Osteoblast (primary cell): ENCODE measurements around the gene AMHR2. TPM values are rescaled to one million over a fixed set of nuclear protein-coding genes. Genes with fewer than 3 reads are reported as not detected.
"Not testable (repeated sequence)": the region's sequence is repeated elsewhere in the genome, so short reads cannot be mapped to it uniquely, and the experiment has no call there.

Experiments
- DNase-seq: peaks from one replicate; pipeline ENCODE4 v3.0.0; 2011; ENCODE audit warnings: low spot score, mixed read lengths; ENCODE audit not compliant: insufficient read length; ENCODE audit errors: missing footprints
- H2AFZ ChIP-seq: 2 replicates; pipeline ENCODE4 v1.6.0; 2011; ENCODE audit warnings: mild to moderate bottlenecking, low read length
- H3K27ac ChIP-seq: 2 replicates; pipeline ENCODE4 v1.5.1; 2011; ENCODE audit warnings: mild to moderate bottlenecking, low read depth, low read length, moderate library complexity
- H3K27me3 ChIP-seq: 2 replicates; pipeline ENCODE4 v1.6.0; 2012; ENCODE audit warnings: mild to moderate bottlenecking, control low read depth, inconsistent platforms, low read length, moderate library complexity; ENCODE audit not compliant: insufficient read depth
- H3K36me3 ChIP-seq: 2 replicates; pipeline ENCODE4 v1.5.1; 2011; ENCODE audit warnings: mild to moderate bottlenecking, low read length, control low read depth, moderate library complexity; ENCODE audit not compliant: insufficient read depth
- H3K4me1 ChIP-seq: 2 replicates; pipeline ENCODE4 v1.5.1; 2011; ENCODE audit warnings: mild to moderate bottlenecking, low read length, control low read depth, moderate library complexity; ENCODE audit not compliant: insufficient read depth
- H3K4me2 ChIP-seq: 2 replicates; pipeline ENCODE4 v1.6.0; 2011; ENCODE audit warnings: mild to moderate bottlenecking, low read length; ENCODE audit not compliant: insufficient read depth
- H3K4me3 ChIP-seq: fragments of 200-600 bp; sonication (generic); 3 replicates; pipeline ENCODE4 v1.5.1; 2012; ENCODE audit warnings: mild to moderate bottlenecking, low read length, inconsistent platforms; ENCODE audit not compliant: insufficient read depth
- H3K79me2 ChIP-seq: 2 replicates; pipeline ENCODE4 v1.6.0; 2012; ENCODE audit warnings: mild to moderate bottlenecking, low read length, control low read depth, inconsistent platforms; ENCODE audit not compliant: insufficient read depth
- H3K9me3 ChIP-seq: 2 replicates; pipeline ENCODE4 v1.5.1; 2011; ENCODE audit warnings: low read depth, low read length, control low read depth
- H4K20me1 ChIP-seq: 2 replicates; pipeline ENCODE4 v1.6.0; 2012; ENCODE audit warnings: mild to moderate bottlenecking, low read length, control low read depth; ENCODE audit not compliant: insufficient read depth
- total RNA-seq: library from RNA; depleted of rRNA; stranded (reverse); fragments of >200 nt; gene quantifications from 2 replicates; pipeline ENCODE4 v1.2.3, GENCODE V29; 2012
- TF ChIP-seq, protein P1 (sequence below): IDR thresholded peaks from 2 replicates; pipeline ENCODE4 v1.5.1; 2011; ENCODE audit warnings: mild to moderate bottlenecking, low read depth, low read length, moderate library complexity; ENCODE audit errors: extremely low read depth

AMHR2 gene
- total RNA-seq, 1 donor = not detected

DNA sequence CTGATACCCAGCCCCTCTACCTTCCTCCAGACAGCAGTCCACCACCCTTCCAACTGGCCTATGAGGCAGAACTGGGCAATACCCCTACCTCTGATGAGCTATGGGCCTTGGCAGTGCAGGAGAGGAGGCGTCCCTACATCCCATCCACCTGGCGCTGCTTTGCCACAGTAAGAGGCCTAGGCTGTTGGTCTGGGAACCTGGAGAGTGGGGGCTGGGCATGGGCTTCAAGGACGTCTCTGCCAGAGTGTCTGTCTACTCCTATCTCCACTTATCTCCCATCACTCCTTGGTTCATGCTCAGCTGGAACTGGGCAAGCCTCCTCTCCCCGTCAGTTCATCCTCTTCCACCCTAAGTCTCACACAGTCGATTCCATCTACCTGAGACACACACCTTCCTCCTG lies 6.5 kb downstream of the AMHR2 start:
- Histone ChIP-seq H3K36me3 (no peaks in the 10 kb centered on the region), H2AFZ (no peak overlapping the region), H3K4me2 (no peak overlapping the region), H3K9me3 (no peaks in the 10 kb centered on the region), H4K20me1 (no peaks in the 10 kb centered on the region), H3K27ac (no peak overlapping the region), H3K4me3 (no peak overlapping the region), H3K4me1 (peaks cover 23% of the 10 kb centered on the region), H3K27me3 (no peaks in the 10 kb centered on the region), H3K79me2 (no peaks in the 10 kb centered on the region)
- DNase-seq = no peak
- TF ChIP-seq, protein P1, sequence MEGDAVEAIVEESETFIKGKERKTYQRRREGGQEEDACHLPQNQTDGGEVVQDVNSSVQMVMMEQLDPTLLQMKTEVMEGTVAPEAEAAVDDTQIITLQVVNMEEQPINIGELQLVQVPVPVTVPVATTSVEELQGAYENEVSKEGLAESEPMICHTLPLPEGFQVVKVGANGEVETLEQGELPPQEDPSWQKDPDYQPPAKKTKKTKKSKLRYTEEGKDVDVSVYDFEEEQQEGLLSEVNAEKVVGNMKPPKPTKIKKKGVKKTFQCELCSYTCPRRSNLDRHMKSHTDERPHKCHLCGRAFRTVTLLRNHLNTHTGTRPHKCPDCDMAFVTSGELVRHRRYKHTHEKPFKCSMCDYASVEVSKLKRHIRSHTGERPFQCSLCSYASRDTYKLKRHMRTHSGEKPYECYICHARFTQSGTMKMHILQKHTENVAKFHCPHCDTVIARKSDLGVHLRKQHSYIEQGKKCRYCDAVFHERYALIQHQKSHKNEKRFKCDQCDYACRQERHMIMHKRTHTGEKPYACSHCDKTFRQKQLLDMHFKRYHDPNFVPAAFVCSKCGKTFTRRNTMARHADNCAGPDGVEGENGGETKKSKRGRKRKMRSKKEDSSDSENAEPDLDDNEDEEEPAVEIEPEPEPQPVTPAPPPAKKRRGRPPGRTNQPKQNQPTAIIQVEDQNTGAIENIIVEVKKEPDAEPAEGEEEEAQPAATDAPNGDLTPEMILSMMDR = no peak

DNA sequence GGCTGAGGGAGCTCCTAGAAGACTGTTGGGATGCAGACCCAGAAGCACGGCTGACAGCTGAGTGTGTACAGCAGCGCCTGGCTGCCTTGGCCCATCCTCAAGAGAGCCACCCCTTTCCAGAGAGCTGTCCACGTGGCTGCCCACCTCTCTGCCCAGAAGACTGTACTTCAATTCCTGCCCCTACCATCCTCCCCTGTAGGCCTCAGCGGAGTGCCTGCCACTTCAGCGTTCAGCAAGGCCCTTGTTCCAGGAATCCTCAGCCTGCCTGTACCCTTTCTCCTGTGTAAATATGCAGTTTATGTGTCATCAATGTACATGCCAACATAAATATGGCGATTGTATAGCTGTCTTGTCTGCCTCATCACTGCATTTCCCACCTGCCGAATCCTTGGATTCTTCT lies 7.5 kb downstream of the AMHR2 start:
- Histone ChIP-seq H3K4me3 (no peak overlapping the region), H3K9me3 (no peaks in the 10 kb centered on the region), H3K36me3 (no peaks in the 10 kb centered on the region), H3K27me3 (no peaks in the 10 kb centered on the region), H3K79me2 (no peaks in the 10 kb centered on the region), H4K20me1 (no peaks in the 10 kb centered on the region), H3K27ac (peak overlapping the region; percentile 43), H2AFZ (peak overlapping the region; percentile 86), H3K4me1 (peaks cover 23% of the 10 kb centered on the region), H3K4me2 (peak overlapping the region; percentile 25)
- no peak for DNase-seq
- TF ChIP-seq, protein P1 = no peak

DNA sequence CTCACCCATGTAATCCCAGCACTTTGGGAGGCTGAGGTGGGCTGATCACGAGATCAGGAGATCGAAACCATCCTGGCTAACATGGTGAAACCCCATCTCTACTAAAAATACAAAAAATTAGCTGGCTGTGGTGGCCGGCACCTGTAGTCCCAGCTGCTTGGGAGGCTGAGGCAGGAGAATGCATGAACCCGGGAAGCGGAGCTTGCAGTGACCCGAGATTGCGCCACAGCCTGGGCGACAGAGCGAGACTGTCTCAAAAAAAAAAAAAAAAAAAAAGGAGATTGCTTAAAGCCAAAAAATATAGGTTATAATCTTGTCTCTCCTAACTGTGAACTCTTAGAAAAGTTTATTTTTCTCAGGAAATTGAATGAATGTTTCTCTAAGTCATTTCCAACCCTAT lies 11.7 kb downstream of the AMHR2 start:
- not testable (repeated sequence) for H3K27ac ChIP-seq, H3K4me2 ChIP-seq, H3K36me3 ChIP-seq, H2AFZ ChIP-seq, DNase-seq, H4K20me1 ChIP-seq, H3K4me3 ChIP-seq, H3K9me3 ChIP-seq, H3K79me2 ChIP-seq, H3K27me3 ChIP-seq
- peaks cover 12% of the 10 kb centered on the region for H3K4me1 ChIP-seq

GRCh38 chr12:53439582-53439981 lies 15.9 kb downstream of the AMHR2 start:
- H3K4me3 ChIP-seq, H3K27me3 ChIP-seq, DNase-seq, H2AFZ ChIP-seq, H4K20me1 ChIP-seq, H3K9me3 ChIP-seq, H3K27ac ChIP-seq, H3K4me2 ChIP-seq, H3K36me3 ChIP-seq: not testable (repeated sequence)
- Histone ChIP-seq H3K4me1 (peaks cover 18% of the 10 kb centered on the region), H3K79me2 (peaks cover 23% of the 10 kb centered on the region)

DNA sequence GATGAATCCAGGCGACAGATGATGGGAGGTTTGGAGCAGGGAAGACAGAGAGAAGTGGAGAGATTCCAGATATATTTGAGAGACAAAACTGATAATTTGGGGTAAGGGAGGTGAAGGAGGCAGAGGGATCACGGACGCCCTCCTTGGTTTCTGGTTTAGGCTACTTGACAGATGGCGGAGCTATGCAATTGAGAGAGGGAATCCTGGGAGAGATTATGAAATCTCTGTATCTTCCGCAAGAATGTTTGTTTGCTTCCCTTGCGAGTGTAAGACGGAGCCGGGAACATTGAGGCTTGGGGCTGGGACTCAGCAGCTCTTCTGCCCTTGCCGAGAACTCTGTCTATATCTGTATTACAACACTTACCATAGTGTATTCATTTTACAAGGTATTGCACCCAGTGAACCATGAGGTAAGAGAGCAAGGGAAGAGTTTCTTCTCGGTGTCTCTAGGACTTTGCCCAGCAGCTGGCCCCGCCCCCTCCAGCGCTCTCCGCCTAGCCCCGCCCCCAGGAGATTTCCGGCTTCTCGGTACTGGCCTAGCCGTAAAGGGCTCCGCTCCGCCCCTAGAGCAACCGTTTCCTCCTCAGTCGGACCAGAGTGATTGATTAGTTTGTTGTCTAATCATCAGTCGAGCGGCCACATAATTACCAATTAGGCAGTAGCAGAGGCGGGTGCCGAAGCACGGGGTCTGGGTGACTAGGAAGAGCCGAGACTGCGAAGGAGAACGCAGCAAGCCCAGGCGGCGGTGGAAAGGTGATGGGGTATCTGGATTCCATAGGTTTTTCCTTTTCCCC lies 17.6 kb downstream of the AMHR2 start, which contains the start of gene PRR13:
Gene PRR13 (plus strand): TSS at position 695 of the 794 bp plus-strand sequence. CDS start 981 bp downstream, outside the sequence.
- Histone ChIP-seq H3K4me3 (peak within 1 kb of the TSS; percentile 81), H3K4me1 (peaks cover 18% of the 10 kb centered on the region), H3K36me3 (peaks cover 22% of the 10 kb centered on the region), H4K20me1 (no peaks in the 10 kb centered on the region), H3K27me3 (no peaks in the 10 kb centered on the region), H2AFZ (peak within 1 kb of the TSS; percentile 99), H3K4me2 (peak within 1 kb of the TSS; percentile 92), H3K27ac (peak within 1 kb of the TSS; percentile 78), H3K79me2 (peaks cover 34% of the 10 kb centered on the region), H3K9me3 (no peaks in the 10 kb centered on the region)
- TF ChIP-seq, protein P1 = no peak
- DNase-seq = peak; percentile 98
